Muscle of back (tissue), 13 donors: ENCODE measurements around the gene SLC6A7. TPM values are rescaled to one million over a fixed set of nuclear protein-coding genes. Genes with fewer than 3 reads are reported as not detected.

ENCODE experiments used
- DNase-seq, 3 donors: peaks; one replicate each; pipeline versions ENCODE4 v3.0.0 to v3.0.0-alpha.2; 2013
- long read RNA-seq, 9 donors: transcript quantifications; one replicate each; lab custom pipeline, GENCODE V29; 2026
- polyA plus RNA-seq, 10 donors: library from polyadenylated mRNA; unstranded; fragments of 120-200 nt; gene quantifications; one replicate each; pipeline ENCODE4 v1.2.1, GENCODE V29; 2013; ENCODE audit not compliant: insufficient read length in 10 of 10

Gene SLC6A7
- polyA plus RNA-seq: 1 to 10 TPM in 1 of 10 donors, under 1 TPM in 9; 0.15 to 1.7 (median 0.41) TPM
- long read RNA-seq, donor 1: 0 reads
- long read RNA-seq, donor 2: 0 reads
- long read RNA-seq, donor 3: 0 reads
- long read RNA-seq, donor 4, partial matches to known transcripts: 37 of 49 reads
- long read RNA-seq, donor 4, other reads (novel, unspliced or antisense): 12 of 49 reads
- long read RNA-seq, donor 5, partial matches to known transcripts: 31 of 31 reads
- long read RNA-seq, donor 5, other reads (novel, unspliced or antisense): 0 of 31 reads
- long read RNA-seq, donor 6, partial matches to known transcripts: 35 of 35 reads
- long read RNA-seq, donor 6, other reads (novel, unspliced or antisense): 0 of 35 reads
- long read RNA-seq, donor 7: 0 reads
- long read RNA-seq, donor 8: 0 reads
- long read RNA-seq, donor 9: 0 reads

DNA sequence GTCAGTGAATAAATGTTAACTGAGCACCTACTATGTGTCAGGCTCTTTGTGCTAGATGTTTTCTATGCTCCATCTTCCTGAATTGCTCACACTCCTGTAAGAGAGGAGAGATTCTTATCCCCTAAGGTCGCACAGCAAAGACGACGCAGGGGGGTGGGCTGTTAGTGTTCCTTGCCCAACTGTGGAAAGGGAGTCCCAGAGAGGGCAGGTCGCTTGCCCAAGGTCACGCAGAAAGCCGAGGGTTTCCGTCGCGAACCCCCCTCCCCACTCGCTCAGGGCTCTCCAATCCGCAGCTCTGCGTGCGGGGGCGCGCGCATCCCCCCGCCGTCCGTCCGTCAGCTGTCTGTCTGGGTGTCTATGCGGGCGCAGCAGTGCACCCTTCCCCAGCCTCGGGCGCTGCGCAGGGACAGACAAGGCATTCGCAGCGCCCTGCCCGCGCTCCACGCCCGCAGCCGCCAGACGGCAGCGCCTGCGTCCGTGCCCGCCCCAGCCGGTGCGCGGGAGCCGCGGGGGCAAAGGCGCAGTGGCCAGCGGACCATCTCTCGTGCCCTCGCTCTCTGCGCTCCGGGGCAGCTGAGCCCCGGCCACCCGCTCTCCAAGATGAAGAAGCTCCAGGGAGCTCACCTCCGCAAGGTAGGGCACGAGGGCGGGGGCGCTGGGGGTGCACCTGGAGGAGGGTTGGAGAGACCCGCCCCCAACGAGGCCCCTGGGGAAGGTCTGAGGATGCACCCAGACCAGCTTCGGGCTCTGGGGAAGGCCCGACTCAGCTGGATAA lies at the start of gene SLC6A7:
SLC6A7 (plus strand) TSS at position 335 of the 775 bp plus-strand sequence; CDS start at position 601, 266 bp downstream.
- no peak for DNase-seq

DNA sequence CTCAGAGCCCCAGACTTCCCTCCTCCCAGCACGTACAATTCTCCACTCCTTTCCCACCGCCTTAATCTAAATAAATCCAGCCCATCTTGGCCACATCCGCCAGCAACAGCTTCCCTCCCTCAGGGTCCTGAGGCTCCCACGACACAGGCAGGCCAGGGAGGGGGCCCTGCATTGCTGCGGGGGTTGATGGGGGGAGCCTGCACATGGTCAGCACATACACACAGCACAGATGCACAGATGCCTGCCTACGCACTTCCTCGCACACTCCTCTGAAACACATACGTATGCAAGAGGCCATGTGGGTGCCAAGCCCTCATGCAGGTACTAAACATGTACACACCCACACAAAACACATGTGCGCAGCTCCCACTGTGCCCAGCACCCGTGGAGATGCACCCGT lies 49.0 kb upstream of the SLC6A7 start:
- DNase-seq: peak in 1 of 3 donors; percentile 78

DNA sequence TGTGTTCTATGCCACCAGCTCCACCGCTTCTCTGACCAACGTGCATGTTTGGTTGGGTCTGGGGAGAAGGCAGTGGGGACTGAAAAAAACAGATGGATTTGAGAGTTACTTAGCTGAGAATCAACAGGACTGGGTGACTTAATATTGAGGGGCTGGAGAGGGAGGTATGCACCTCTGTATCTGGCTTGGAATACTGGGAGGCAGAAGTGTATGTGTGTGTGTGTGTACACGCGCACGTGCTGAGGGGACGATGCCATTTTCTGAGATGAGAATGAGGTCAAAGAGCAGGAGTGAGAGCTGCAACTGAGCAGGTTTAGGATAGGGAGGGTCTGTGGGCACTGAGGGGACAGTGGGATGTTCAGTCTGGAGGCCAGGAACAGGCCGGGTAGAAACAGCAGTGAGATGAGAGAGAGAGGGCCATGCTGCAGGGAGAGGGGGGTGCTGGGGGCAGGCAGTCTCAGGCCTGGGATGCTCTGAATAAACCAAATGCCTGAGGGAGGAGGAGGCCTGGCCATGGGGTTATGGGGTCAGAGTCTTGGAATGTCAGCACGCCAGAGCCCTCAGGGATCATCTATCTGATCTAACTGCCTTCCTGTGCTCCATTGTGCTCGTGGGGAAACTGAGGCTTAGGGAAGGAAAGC lies 48.2 kb upstream of the SLC6A7 start:
- no peak for DNase-seq

DNA sequence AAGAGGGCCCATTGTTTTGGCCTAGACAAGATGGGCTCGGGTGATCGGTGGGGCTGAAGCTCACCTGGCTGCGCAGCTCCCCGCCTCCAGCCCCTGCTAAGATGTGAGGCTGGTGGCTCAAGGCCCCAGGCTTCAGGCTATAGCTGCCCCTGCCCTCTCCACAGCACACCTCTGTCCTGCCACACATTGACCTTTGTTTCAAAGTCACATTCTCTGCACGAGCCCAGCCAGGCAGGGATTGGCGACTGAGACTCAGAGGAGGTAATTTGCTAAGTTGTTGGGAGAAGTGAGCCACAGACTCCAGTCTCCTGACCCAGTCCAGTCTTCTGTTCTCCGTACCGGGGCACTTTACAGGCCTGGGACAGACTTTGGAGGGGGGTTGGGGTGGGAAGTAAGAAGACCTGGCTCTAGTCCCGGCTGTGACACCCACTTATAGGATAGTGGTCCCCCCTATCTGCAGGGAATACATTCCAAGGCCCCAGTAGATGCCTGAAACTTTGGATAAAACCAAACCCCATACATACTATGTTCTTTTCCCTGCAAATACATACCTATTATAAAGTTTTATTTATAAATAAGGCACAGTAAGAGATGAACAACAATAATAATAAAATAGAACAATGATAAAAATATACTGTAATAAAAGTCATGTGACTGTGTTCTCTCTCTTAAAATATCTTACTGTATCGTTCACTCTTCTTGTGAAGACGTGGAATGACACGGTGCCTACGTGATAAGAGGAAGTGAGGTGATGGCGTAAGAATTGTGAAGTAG lies 47.5 kb upstream of the SLC6A7 start:
- no peak for DNase-seq

DNA sequence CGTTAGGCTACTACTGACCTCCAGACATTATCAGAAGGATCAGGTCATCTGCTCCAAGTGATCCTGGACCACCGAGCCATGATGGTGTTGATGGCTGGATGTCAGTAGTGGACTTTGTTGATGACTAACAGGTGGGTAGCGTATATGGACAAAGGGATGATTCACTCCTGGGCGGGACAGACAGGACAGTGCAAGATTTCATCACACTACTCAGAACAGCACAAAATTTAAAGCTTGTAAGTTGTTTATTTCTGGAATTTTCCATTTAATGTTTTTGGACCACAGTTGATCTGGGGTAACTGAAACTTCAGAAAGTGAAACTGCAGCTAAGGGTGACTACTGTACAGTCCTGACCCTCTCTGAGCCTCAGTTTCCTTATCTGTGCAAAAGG lies 46.9 kb upstream of the SLC6A7 start:
- peak in 2 of 3 donors; percentile 83 to 84 for DNase-seq

DNA sequence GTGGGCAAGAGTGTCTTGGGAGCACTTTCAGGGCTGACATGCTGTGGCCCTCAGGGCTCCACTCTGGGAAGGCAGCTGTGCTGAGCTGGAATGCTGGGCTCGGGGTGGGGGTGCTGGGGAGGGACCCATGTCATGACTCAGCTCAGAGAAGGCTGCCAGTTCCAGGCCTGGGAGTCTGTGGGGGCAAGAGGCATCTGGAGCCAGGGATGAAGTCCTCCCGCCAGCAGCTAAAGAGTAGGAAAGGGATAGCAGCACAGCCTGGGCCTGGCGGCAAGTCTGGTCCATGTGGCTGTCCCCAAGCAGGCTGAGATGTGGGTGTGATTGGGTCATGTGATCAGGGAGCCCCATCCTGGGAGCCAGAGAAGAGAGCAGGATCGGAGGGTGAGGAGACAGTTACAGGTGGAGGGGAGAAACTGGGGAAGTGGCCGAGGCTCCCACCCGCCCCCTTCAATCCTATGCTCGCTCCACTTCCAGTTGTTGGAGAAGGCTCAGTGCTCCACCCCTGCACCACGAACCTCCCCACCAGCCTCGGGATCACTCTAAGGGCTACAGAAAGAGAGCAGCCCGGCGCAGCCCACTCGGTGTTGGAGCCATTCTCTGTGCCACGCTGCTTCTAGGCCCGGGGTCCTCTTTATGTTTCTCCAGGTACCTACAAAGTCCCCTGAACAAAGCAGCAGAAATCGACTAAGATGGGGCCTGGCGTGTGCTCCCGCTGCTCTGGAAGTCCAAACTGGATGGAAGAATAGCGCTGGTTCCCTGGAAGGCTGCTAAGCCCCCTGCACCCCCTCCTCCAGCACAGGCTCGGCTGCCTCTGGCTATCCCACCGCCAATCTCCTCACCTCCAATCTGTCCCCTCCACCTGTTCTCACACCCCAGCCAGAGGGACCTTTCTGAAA lies 46.3 kb upstream of the SLC6A7 start:
- peak in 2 of 3 donors; percentile 88 to 90 for DNase-seq

DNA sequence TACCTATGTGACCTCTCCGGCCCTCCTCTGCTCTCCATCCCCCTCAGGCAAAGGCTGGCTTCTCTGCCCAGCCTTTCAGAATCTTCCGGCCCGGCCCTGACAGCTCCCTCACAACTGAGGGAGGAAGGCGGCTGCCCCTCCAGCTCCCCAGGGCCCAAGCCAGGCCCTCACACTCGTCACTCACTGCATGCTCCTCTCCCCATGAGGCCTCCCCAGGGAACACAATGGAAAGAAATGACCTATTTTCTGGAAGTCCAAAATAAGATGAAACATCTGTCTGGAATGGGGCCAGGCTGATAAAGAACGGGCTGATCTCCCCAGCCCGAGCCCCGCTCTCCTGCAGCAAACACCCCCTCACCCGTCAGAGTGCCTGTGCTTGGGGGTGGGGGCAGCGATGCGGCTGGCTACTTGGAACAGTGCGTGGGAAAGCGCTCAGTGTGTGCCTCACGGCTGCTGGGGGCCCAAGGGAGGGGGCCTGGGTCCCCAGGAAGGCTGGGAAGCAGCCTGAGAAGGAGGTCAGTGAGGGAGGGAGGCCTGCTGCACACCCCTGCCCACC lies 45.5 kb upstream of the SLC6A7 start:
- DNase-seq: peak; percentile 71 to 91 (median 78)

GRCh38 chr5:150144879-150145278 lies 45.0 kb upstream of the SLC6A7 start:
- peak in 1 of 3 donors; percentile 49 for DNase-seq

- DNase-seq: no peak
Observed at GRCh38 chr5:150146235-150146634, 43.6 kb upstream of the SLC6A7 start.

GRCh38 chr5:150146862-150147601 lies 42.8 kb upstream of the SLC6A7 start:
- DNase-seq: no peak

- no peak for DNase-seq
Observed at GRCh38 chr5:150147670-150148069, 42.2 kb upstream of the SLC6A7 start.

DNA sequence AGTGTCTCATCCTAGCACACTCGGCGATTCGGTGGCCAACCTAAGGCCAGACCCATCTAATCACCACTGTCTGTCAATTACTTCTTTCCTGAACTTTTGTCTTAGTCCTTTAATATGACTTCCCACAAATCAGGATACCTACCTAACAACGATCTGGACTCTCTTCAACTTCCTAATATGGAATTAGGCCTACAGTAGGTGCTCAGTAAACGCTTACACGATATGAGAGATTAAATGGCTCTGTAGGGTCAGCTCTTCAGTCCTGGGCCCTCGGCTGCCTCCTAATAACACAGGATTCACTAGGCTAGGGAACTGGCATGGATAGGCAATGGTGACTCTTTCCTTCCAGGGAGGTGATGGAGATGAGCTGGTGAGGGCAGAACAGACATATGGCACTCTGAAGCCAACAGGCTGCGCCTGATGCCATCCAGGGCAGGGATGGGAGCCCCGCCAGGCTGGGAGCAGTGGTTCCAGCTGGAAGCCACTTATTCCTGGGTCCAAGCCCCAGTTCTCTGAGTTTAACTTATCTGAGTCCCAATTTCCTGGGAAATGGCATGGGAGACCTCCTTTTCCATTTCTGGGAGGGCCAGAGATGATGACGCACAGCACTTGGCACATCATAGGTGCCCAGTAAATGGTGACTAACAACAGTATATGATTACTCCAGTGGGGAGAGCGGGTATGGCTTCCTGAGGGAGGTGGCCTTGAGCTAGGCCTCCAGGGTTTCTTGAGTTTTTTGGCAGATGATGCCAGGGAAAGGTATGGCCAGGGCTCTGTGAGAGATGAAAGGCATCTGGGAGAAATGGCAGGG lies 41.5 kb upstream of the SLC6A7 start:
- no peak for DNase-seq

GRCh38 chr5:150149618-150150017 lies 40.2 kb upstream of the SLC6A7 start:
- DNase-seq: no peak

DNA sequence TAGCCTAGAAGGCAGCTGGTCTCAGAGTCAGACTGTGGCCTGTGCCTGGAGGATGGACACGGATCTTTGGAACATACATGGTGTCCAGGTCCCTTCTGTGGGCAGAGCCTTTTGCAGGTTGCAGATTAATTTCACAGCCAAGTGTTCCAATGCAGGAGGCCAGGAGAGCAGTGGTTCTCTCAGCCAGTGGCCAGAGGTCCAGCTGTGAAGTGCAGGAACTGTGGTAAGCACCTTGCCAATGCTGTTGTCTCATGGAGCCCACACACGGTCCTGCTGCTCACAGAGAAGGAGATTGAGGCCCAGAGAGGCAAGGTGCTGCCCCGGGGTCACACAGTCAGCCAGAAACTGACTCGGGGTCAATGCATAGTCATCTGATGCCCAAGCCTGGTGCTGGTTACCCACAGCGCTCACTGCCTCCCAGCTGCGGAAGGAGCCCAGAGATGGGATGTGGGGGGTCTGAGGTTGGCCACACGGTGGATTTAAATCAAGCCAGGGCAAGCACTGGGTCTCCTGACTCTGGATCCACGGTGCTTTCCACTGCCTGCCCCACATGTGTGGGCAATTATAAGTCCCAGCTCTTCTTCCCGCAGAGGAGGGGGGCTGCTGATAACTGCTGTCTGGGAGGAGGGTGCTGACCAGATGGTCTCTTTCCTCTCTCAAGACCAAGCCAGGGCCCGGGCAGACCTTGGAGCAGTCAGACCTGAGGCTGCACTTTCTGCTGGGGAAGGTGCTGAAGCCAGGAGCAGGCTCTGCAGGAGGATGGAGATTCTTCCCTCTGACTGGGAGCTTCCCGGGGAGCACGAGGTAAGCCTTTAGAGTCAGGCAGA lies 37.0 kb upstream of the SLC6A7 start:
- DNase-seq: no peak

DNA sequence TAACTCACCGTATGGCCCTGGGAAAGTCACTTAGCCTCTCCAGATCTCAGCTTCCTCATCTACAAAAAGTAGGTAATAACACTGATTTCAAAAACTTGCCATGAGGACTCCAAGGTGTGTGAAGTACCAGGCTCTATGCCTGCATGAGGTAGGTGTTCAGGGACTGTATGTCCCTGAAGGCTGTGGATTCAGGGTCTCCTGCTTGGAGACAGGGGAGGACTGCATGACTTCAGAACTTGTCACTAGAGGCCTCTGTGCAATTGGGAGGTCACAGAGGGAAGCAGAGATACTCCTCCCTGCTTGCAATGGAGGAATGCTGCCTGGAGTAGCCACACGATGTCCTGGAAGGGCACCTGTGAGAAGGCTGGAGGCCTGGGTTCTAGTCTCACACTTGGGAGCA lies 36.4 kb upstream of the SLC6A7 start:
- no peak for DNase-seq

GRCh38 chr5:150153957-150154617 lies 35.8 kb upstream of the SLC6A7 start:
- peak in 1 of 3 donors; percentile 69 for DNase-seq

DNA sequence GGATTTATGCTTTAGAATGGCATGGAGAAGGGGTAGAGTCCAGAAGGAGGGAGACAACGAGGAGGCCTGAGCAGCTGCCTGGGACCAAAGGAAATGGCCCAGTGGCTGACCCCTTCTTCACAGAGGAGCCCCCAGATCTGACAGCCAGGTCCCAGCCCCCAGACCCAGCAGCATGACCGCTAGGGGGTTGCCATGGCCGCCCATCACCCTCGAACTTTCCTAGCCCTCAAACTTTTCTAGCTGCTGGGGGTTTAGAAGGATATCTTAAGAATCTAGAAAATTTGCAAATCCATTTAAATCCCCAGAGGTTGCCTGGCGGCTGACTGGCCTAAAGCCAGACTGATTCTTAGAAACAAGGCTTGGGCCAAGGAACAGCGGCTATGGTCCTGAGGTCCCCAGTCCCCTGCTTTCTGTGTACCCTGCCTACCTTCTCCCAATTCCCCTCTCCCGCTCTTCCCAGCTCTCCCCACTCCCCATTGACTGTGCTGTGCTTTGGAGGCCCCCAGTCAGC lies 35.2 kb upstream of the SLC6A7 start:
- peak in 1 of 3 donors; percentile 45 for DNase-seq
